CD8-positive, alpha-beta memory T cell (primary cell): ENCODE measurements around the gene PEX16. TPM values are rescaled to one million over a fixed set of nuclear protein-coding genes. Genes with fewer than 3 reads are reported as not detected.

Experiments
- CTCF ChIA-PET: fragments of 350-600 bp; sonication (Branson Sonifier 250); formaldehyde crosslinking; loops from one replicate; lab custom pipeline; 2021; ENCODE audit warnings: antibody characterized with exemption; lab: Charles Lee
- POLR2A ChIA-PET: fragments of 350-600 bp; sonication (Branson Sonifier 250); formaldehyde crosslinking; loops from one replicate; lab custom pipeline; 2021; ENCODE audit warnings: antibody characterized with exemption; lab: Charles Lee
- DNase-seq, 5 donors: peaks; one replicate each; pipeline versions ENCODE4 v3.0.0 to v3.0.0-alpha.2; 2020 to 2022; ENCODE audit warnings: mixed read lengths in 1 of 5
- H3K27ac ChIP-seq: one replicate; pipeline ENCODE4 v1.7.0; 2013; ENCODE audit warnings: low read depth, mild to moderate bottlenecking, low read length, moderate library complexity
- H3K27me3 ChIP-seq: 2 replicates; pipeline ENCODE4 v1.7.0; 2013; ENCODE audit warnings: low read length, mild to moderate bottlenecking; ENCODE audit not compliant: insufficient read depth, poor library complexity, severe bottlenecking
- H3K36me3 ChIP-seq: 2 replicates; pipeline ENCODE4 v1.7.0; 2013; ENCODE audit warnings: mild to moderate bottlenecking, low read length, moderate library complexity; ENCODE audit not compliant: insufficient read depth
- H3K4me1 ChIP-seq: 2 replicates; pipeline ENCODE4 v1.7.0; 2013; ENCODE audit warnings: mild to moderate bottlenecking, low read length, moderate library complexity; ENCODE audit not compliant: insufficient read depth
- H3K4me3 ChIP-seq: 2 replicates; pipeline ENCODE4 v1.7.0; 2013; ENCODE audit warnings: mild to moderate bottlenecking, low read length
- H3K9me3 ChIP-seq: 2 replicates; pipeline ENCODE4 v1.7.0; 2013; ENCODE audit warnings: mild to moderate bottlenecking, low read length
- H3K27ac Mint-ChIP-seq, 8 donors: one replicate each; pipeline ENCODE4 v1.8.0; 2020 to 2021; ENCODE audit warnings: mixed read lengths in 8 of 8, mild to moderate bottlenecking in 6 of 8, inconsistent platforms in 3 of 8, moderate library complexity in 3 of 8
- H3K27me3 Mint-ChIP-seq, 2 donors: one replicate each; pipeline ENCODE4 v1.8.0; 2020 to 2021; ENCODE audit warnings: mixed read lengths in 2 of 2, mild to moderate bottlenecking in 1 of 2, moderate library complexity in 1 of 2
- H3K36me3 Mint-ChIP-seq, 3 donors: one replicate each; pipeline ENCODE4 v1.8.0; 2020 to 2021; ENCODE audit warnings: mixed read lengths in 3 of 3, inconsistent platforms in 1 of 3, mild to moderate bottlenecking in 1 of 3
- H3K4me1 Mint-ChIP-seq, 3 donors: one replicate each; pipeline ENCODE4 v1.8.0; 2020 to 2021; ENCODE audit warnings: mixed read lengths in 3 of 3, inconsistent platforms in 1 of 3, mild to moderate bottlenecking in 1 of 3
- H3K4me3 Mint-ChIP-seq, 7 donors: one replicate each; pipeline ENCODE4 v1.8.0; 2020 to 2021; ENCODE audit warnings: mixed read lengths in 7 of 7, mild to moderate bottlenecking in 6 of 7, moderate library complexity in 4 of 7, inconsistent platforms in 2 of 7
- H3K9me3 Mint-ChIP-seq, 5 donors: one replicate each; pipeline ENCODE4 v1.8.0; 2020 to 2022; ENCODE audit warnings: mixed read lengths in 5 of 5, mild to moderate bottlenecking in 3 of 5, moderate library complexity in 2 of 5, inconsistent platforms in 1 of 5
- polyA plus RNA-seq: library from polyadenylated mRNA; unstranded; fragments of 300-500 nt; fragmentation: Illumina TruSeq; gene quantifications from one replicate; pipeline ENCODE4 v1.2.3, GENCODE V29; 2021
- total RNA-seq, 2 experiments: library from RNA; stranded (reverse); gene quantifications; one replicate each; pipeline ENCODE4 v1.2.3, GENCODE V29; 2021

Gene PEX16
- total and polyA plus RNA-seq, 3 experiments from 2014 or later, result 35.1 to 63.4 (median 43.2) TPM

- H3K4me1 Mint-ChIP-seq, result peaks cover 56 to 74% (median 59%) of the 10 kb centered on the region in 3 donors
- peaks cover 29% of the 10 kb centered on the region for H3K4me1 ChIP-seq
These were observed 3.1 kb upstream of the PEX16 start for GRCh38 chr11:45920531-45921477.

GRCh38 chr11:45919806-45920530 lies 2.3 kb upstream of the PEX16 start:
- H3K36me3 Mint-ChIP-seq, result peaks cover 0 to 30% (median 0%) of the 10 kb centered on the region in 3 donors
- Histone ChIP-seq H3K36me3 (peaks cover 11% of the 10 kb centered on the region), H3K27ac (no peak overlapping the region), H3K9me3 (no peaks in the 10 kb centered on the region), H3K4me1 (peaks cover 29% of the 10 kb centered on the region), H3K27me3 (no peaks in the 10 kb centered on the region), H3K4me3 (no peak overlapping the region)
- H3K4me1 Mint-ChIP-seq, result peaks cover 57 to 81% (median 66%) of the 10 kb centered on the region in 3 donors
- H3K4me3 Mint-ChIP-seq, result peak overlapping the region; percentile 92 to 98 (median 96)
- no peak for DNase-seq
- peak overlapping the region in 5 of 8 donors; percentile 73 to 99 (median 88) for H3K27ac Mint-ChIP-seq
- H3K9me3 Mint-ChIP-seq, result no peaks in the 10 kb centered on the region
- ChIA-PET CTCF (no interaction called here), POLR2A (no interaction called here)
- peaks cover 0 to 10% of the 10 kb centered on the region in 2 donors for H3K27me3 Mint-ChIP-seq

More at GRCh38 chr11:45920531-45921477, 3.1 kb upstream of the PEX16 start:
- H3K9me3 ChIP-seq, result no peaks in the 10 kb centered on the region
- H3K36me3 Mint-ChIP-seq, result peaks cover 0 to 21% (median 0%) of the 10 kb centered on the region in 3 donors
- no peaks in the 10 kb centered on the region for H3K27me3 ChIP-seq
- DNase-seq, result no peak
- CTCF ChIA-PET, result no interaction called here
- no peak overlapping the region for H3K27ac ChIP-seq
- POLR2A ChIA-PET, result no interaction called here
- peaks cover 0 to 10% of the 10 kb centered on the region in 2 donors for H3K27me3 Mint-ChIP-seq
- no peaks in the 10 kb centered on the region for H3K9me3 Mint-ChIP-seq
- H3K36me3 ChIP-seq, result peaks cover 3% of the 10 kb centered on the region
- H3K4me3 Mint-ChIP-seq, result peak overlapping the region; percentile 66 to 97 (median 87)
- peak overlapping the region in 7 of 8 donors; percentile 35 to 88 (median 70) for H3K27ac Mint-ChIP-seq
- no peak overlapping the region for H3K4me3 ChIP-seq

GRCh38 chr11:45918962-45919675 lies 1.4 kb upstream of the PEX16 start:
- no peaks in the 10 kb centered on the region for H3K9me3 ChIP-seq
- H3K27me3 ChIP-seq, result no peaks in the 10 kb centered on the region
- peaks cover 0 to 9% of the 10 kb centered on the region in 2 donors for H3K27me3 Mint-ChIP-seq
- H3K27ac Mint-ChIP-seq, result peak overlapping the region in 7 of 8 donors; percentile 88 to 99 (median 99)
- peaks cover 52 to 77% (median 61%) of the 10 kb centered on the region in 3 donors for H3K4me1 Mint-ChIP-seq
- CTCF ChIA-PET, result interaction anchor here (1.3 to 1.8 kb wide), 3 partner anchors 7 to 46 kb away, joined by 5 to 7 read pairs (median 7); no protein-coding TSS in a partner anchor
- peaks cover 0 to 38% (median 0%) of the 10 kb centered on the region in 3 donors for H3K36me3 Mint-ChIP-seq
- H3K4me1 ChIP-seq, result peaks cover 29% of the 10 kb centered on the region
- peaks cover 19% of the 10 kb centered on the region for H3K36me3 ChIP-seq
- peak overlapping the region; percentile 97 for H3K4me3 ChIP-seq
- POLR2A ChIA-PET, result interaction anchor here (1.3 to 2.2 kb wide), 2 partner anchors 11 to 203 kb away, joined by 3 to 13 read pairs; no protein-coding TSS in a partner anchor
- H3K4me3 Mint-ChIP-seq, result peak overlapping the region; percentile 92 to 98 (median 96)
- no peaks in the 10 kb centered on the region for H3K9me3 Mint-ChIP-seq
- H3K27ac ChIP-seq, result peak overlapping the region; percentile 90
- DNase-seq, result peak in 1 of 5 donors; percentile 19

GRCh38 chr11:45918331-45918941 lies 759 bp upstream of the PEX16 start:
- Histone ChIP-seq H3K4me3 (peak overlapping the region; percentile 97), H3K27ac (peak overlapping the region; percentile 90), H3K4me1 (peaks cover 29% of the 10 kb centered on the region), H3K9me3 (no peaks in the 10 kb centered on the region), H3K27me3 (no peaks in the 10 kb centered on the region), H3K36me3 (peaks cover 26% of the 10 kb centered on the region)
- POLR2A ChIA-PET, result interaction anchor here (1.3 to 2.2 kb wide), 3 partner anchors 11 to 204 kb away, joined by 3 to 13 read pairs (median 8); partner anchors contain the start of gene CRY2
- Mint-ChIP-seq H3K4me3 (peak overlapping the region; percentile 92 to 98 (median 96)), H3K4me1 (peaks cover 49 to 76% (median 59%) of the 10 kb centered on the region in 3 donors), H3K36me3 (peaks cover 0 to 43% (median 0%) of the 10 kb centered on the region in 3 donors), H3K27ac (peak overlapping the region; percentile 88 to 99 (median 98)), H3K27me3 (peaks cover 0 to 7% of the 10 kb centered on the region in 2 donors), H3K9me3 (no peaks in the 10 kb centered on the region)
- peak; percentile 36 to 69 (median 55) for DNase-seq
- CTCF ChIA-PET, result interaction anchor here (1.3 to 1.8 kb wide), 4 partner anchors 8 to 74 kb away, joined by 5 to 7 read pairs (median 6); no protein-coding TSS in a partner anchor

GRCh38 chr11:45917286-45917622 lies 423 bp downstream of the PEX16 start:
- Mint-ChIP-seq H3K9me3 (no peaks in the 10 kb centered on the region), H3K36me3 (peaks cover 0 to 50% (median 0%) of the 10 kb centered on the region in 3 donors), H3K4me3 (peak overlapping the region; percentile 92 to 98 (median 96)), H3K27ac (peak overlapping the region; percentile 88 to 99 (median 98)), H3K4me1 (peaks cover 46 to 72% (median 55%) of the 10 kb centered on the region in 3 donors), H3K27me3 (peaks cover 0 to 4% of the 10 kb centered on the region in 2 donors)
- peak overlapping the region; percentile 90 for H3K27ac ChIP-seq
- H3K4me3 ChIP-seq, result peak overlapping the region; percentile 97
- ChIA-PET CTCF (interaction anchor here (1.6 to 1.8 kb wide), 3 partner anchors 9 to 73 kb away, joined by 5 to 7 read pairs (median 7); no protein-coding TSS in a partner anchor), POLR2A (interaction anchor here (1.3 to 2.2 kb wide), 2 partner anchors 13 to 70 kb away, joined by 8 to 13 read pairs; partner anchors contain the start of gene CRY2)
- H3K9me3 ChIP-seq, result no peaks in the 10 kb centered on the region
- peaks cover 28% of the 10 kb centered on the region for H3K36me3 ChIP-seq
- H3K4me1 ChIP-seq, result peaks cover 29% of the 10 kb centered on the region
- H3K27me3 ChIP-seq, result no peaks in the 10 kb centered on the region
- no peak for DNase-seq

GRCh38 chr11:45915446-45915845 lies 2.2 kb downstream of the PEX16 start:
- Mint-ChIP-seq H3K4me1 (peaks cover 36 to 59% (median 44%) of the 10 kb centered on the region in 3 donors), H3K27me3 (no peaks in the 10 kb centered on the region), H3K4me3 (peak overlapping the region in 3 of 7 donors; percentile 59 to 69 (median 67)), H3K36me3 (peaks cover 0 to 65% (median 0%) of the 10 kb centered on the region in 3 donors), H3K27ac (peak overlapping the region in 3 of 8 donors; percentile 33 to 88 (median 50)), H3K9me3 (no peaks in the 10 kb centered on the region)
- POLR2A ChIA-PET, result interaction anchor here (1.3 kb wide), 2 partner anchors 14 to 69 kb away, joined by 3 to 4 read pairs; no protein-coding TSS in a partner anchor
- Histone ChIP-seq H3K9me3 (no peaks in the 10 kb centered on the region), H3K27me3 (no peaks in the 10 kb centered on the region), H3K4me3 (no peak overlapping the region), H3K27ac (no peak overlapping the region), H3K36me3 (peaks cover 39% of the 10 kb centered on the region), H3K4me1 (peaks cover 29% of the 10 kb centered on the region)
- CTCF ChIA-PET, result interaction anchor here (0.9 kb wide), 1 partner anchor 70 kb away, joined by 4 read pairs; no protein-coding TSS in a partner anchor
- DNase-seq, result no peak
